SK-N-SH (cell line): ENCODE data around the gene GRIK3. TPM values are rescaled to one million over a fixed set of nuclear protein-coding genes. Genes with fewer than 3 reads are reported as not detected.

Experiments used
- CTCF ChIA-PET: fragments of 300-600, 350-600 bp; formaldehyde crosslinking; extraction: SDS; loops from one replicate; lab custom pipeline; 2021; lab: Yijun Ruan, JAX
- POLR2A ChIA-PET: fragments of 350-600 bp; sonication (Branson Sonifier 250); formaldehyde crosslinking; extraction: SDS; loops from one replicate; lab custom pipeline; 2020; ENCODE audit warnings: antibody characterized with exemption, inconsistent platforms; lab: Yijun Ruan, JAX
- DNase-seq: peaks from one replicate; pipeline ENCODE4 v3.0.0; 2012
- H2AFZ ChIP-seq: fragments of 200-600 bp; sonication (generic); 2 replicates; pipeline ENCODE4 v1.8.1; 2016; ENCODE audit warnings: antibody characterized with exemption, mild to moderate bottlenecking, low read depth
- H3F3A ChIP-seq: fragments of 200-600 bp; sonication (generic); replicated peaks from 2 replicates; pipeline ENCODE3; 2016; ENCODE audit warnings: antibody characterized with exemption, mild to moderate bottlenecking; ENCODE audit not compliant: insufficient read depth
- H3K27ac ChIP-seq, 2 experiments: fragments of 200-500 bp in 1 of 2; fragments of 200-600 bp in 1 of 2; sonication (Bioruptor generic) in 1 of 2; sonication (generic), shearing (Covaris generic) in 1 of 2; 2 replicates each; pipeline versions ENCODE4 v1.5.1 to v1.6.1; 2014 to 2016; ENCODE audit warnings: low read depth in 2 of 2, inconsistent platforms in 1 of 2, low read length in 1 of 2, mild to moderate bottlenecking in 1 of 2, mixed read lengths in 1 of 2
- H3K27me3 ChIP-seq: fragments of 200-600 bp; sonication (generic), shearing (Covaris generic); 2 replicates; pipeline ENCODE4 v1.6.1; 2016; ENCODE audit warnings: mixed run types; ENCODE audit not compliant: insufficient read depth
- H3K36me3 ChIP-seq, 2 experiments: fragments of 200-500 bp in 1 of 2; fragments of 200-600 bp in 1 of 2; sonication (Bioruptor generic) in 1 of 2; sonication (generic) in 1 of 2; replicated peaks in 1 of 2; 2 replicates each; pipeline versions ENCODE3 to v1.5.1; 2014 to 2016; ENCODE audit warnings: low read length in 1 of 2, mild to moderate bottlenecking in 1 of 2; ENCODE audit not compliant: insufficient read depth in 2 of 2, control insufficient read depth in 1 of 2
- H3K4me1 ChIP-seq, 2 experiments: fragments of 200-500 bp in 1 of 2; fragments of 200-600 bp in 1 of 2; sonication (Bioruptor generic) in 1 of 2; sonication (generic), shearing (Covaris generic) in 1 of 2; 2 replicates each; pipeline versions ENCODE4 v1.5.1 to v1.6.1; 2014 to 2016; ENCODE audit warnings: low read depth in 1 of 2, low read length in 1 of 2, mixed run types in 1 of 2; ENCODE audit not compliant: insufficient read depth in 2 of 2, control insufficient read depth in 1 of 2
- H3K4me2 ChIP-seq: fragments of 200-600 bp; sonication (generic), shearing (Covaris generic); 2 replicates; pipeline ENCODE4 v1.6.1; 2017; ENCODE audit warnings: mixed run types
- H3K4me3 ChIP-seq, 2 experiments: fragments of 200-500 bp in 1 of 2; fragments of 200-600 bp in 1 of 2; sonication (Bioruptor generic) in 1 of 2; sonication (generic), shearing (Covaris generic) in 1 of 2; 2 replicates each; pipeline versions ENCODE4 v1.5.1 to v1.8.1; 2014 to 2016; ENCODE audit warnings: low read depth in 2 of 2, inconsistent platforms in 1 of 2, low read length in 1 of 2, mild to moderate bottlenecking in 1 of 2, mixed read lengths in 1 of 2, moderate library complexity in 1 of 2
- H3K79me2 ChIP-seq: fragments of 200-600 bp; sonication (generic); 2 replicates; pipeline ENCODE4 v1.8.1; 2017; ENCODE audit warnings: mild to moderate bottlenecking; ENCODE audit not compliant: insufficient read depth
- H3K9ac ChIP-seq: fragments of 200-600 bp; sonication (generic); 2 replicates; pipeline ENCODE4 v1.6.1; 2017; ENCODE audit warnings: mixed run types
- H3K9me2 ChIP-seq: fragments of 200-600 bp; sonication (generic); 2 replicates; pipeline ENCODE4 v1.6.1; 2017; ENCODE audit warnings: mixed run types
- H3K9me3 ChIP-seq: fragments of 200-600 bp; sonication (generic); 2 replicates; pipeline ENCODE4 v1.6.1; 2017; ENCODE audit warnings: mixed run types, mild to moderate bottlenecking, moderate library complexity
- H4K20me1 ChIP-seq: fragments of 200-600 bp; sonication (generic); 2 replicates; pipeline ENCODE4 v1.6.1; 2017; ENCODE audit warnings: mild to moderate bottlenecking, mixed run types; ENCODE audit not compliant: insufficient read depth
- CHD2 ChIP-seq: fragments of 150-350 bp; IDR thresholded peaks from 2 replicates; pipeline ENCODE4 v1.6.1; 2018; ENCODE audit warnings: low read length; ENCODE audit not compliant: partially characterized antibody
- FOSL2 ChIP-seq: IDR thresholded peaks from 2 replicates; pipeline ENCODE4 v1.4.0; 2012; ENCODE audit warnings: low read depth, mild to moderate bottlenecking, moderate library complexity, borderline replicate concordance
- FOXJ3 ChIP-seq: sonication (generic); formaldehyde crosslinking; IDR thresholded peaks from 2 replicates; pipeline ENCODE4 v1.5.1; 2020; ENCODE audit warnings: mild to moderate bottlenecking, missing genetic modification reagents
- FOXM1 ChIP-seq: IDR thresholded peaks from 2 replicates; pipeline ENCODE4 v1.4.0; 2012; ENCODE audit warnings: low read depth, mild to moderate bottlenecking
- GATA2 ChIP-seq: sonication (generic); formaldehyde crosslinking; IDR thresholded peaks from 2 replicates; pipeline ENCODE4 v1.5.0; 2020; ENCODE audit warnings: mild to moderate bottlenecking, missing genetic modification reagents
- JUND ChIP-seq: IDR thresholded peaks from 2 replicates; pipeline ENCODE4 v1.4.0; 2012
- POLR2AphosphoS5 ChIP-seq: IDR thresholded peaks from 2 replicates; pipeline ENCODE4 v1.6.1; 2012; ENCODE audit warnings: low read depth, low read length
- RFX5 ChIP-seq: IDR thresholded peaks from 2 replicates; pipeline ENCODE4 v1.6.1; 2012; ENCODE audit warnings: mild to moderate bottlenecking, improper control_type of control experiment, low read length
- TCF12 ChIP-seq: IDR thresholded peaks from 2 replicates; pipeline ENCODE4 v1.4.0; 2012
- YY1 ChIP-seq: IDR thresholded peaks from 2 replicates; pipeline ENCODE4 v1.4.0; 2012; ENCODE audit warnings: low read depth, mild to moderate bottlenecking
- WGBS: methylation state at CpG from one replicate; pipeline ENCODE4 v1.1.6; 2017; ENCODE audit warnings: low lambda C conversion rate; 5-methylcytosine and 5-hydroxymethylcytosine counted together
- polyA plus RNA-seq, 3 experiments: library from polyadenylated mRNA; depleted of rRNA; stranded (reverse); fragments of >200 nt; gene quantifications; 2 replicates each; pipeline ENCODE4 v1.2.3, GENCODE V29; 2012
- TF ChIP-seq, protein P1 (sequence below): IDR thresholded peaks from 2 replicates; pipeline ENCODE4 v1.4.0; 2012; ENCODE audit warnings: low read depth, borderline replicate concordance
- TF ChIP-seq, protein P2 (sequence below): IDR thresholded peaks from 2 replicates; pipeline ENCODE4; 2012

Gene GRIK3
- polyA plus RNA-seq, 1 of the 3 experiments (the other 2 are of a cell fraction), result not detected

DNA sequence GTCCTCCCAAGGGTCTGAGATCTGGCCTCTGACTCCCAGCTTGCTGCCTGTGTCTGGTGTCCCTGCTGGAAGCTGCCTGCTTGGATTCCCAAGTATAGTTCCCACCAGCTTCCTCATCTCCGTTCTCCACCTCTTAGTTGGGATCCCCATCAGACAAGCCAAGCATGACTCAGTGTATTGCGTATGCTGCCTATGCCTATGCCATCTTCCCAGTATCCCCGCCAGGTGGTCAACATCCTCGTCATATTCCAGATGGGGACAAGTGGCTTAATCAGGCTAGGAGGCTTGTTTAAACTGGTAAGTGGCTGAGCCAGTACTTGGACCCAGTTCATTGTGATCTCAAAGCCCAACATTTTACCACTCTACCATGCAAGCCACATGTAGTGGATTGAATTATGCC is 204.4 kb downstream of the GRIK3 start:
- 50% methylated on average over 4 of the region's 4 CpGs for WGBS
- H3K9me3 ChIP-seq, result no peaks in the 10 kb centered on the region
- H3F3A ChIP-seq, result no peaks in the 10 kb centered on the region
- no peak overlapping the region for H2AFZ ChIP-seq
- H3K4me3 ChIP-seq, result no peak overlapping the region
- no peaks in the 10 kb centered on the region for H3K79me2 ChIP-seq
- H3K9ac ChIP-seq, result no peak overlapping the region
- no peak for DNase-seq
- no peaks in the 10 kb centered on the region for H3K36me3 ChIP-seq
- no peaks in the 10 kb centered on the region for H4K20me1 ChIP-seq
- H3K4me2 ChIP-seq, result no peak overlapping the region
- POLR2A ChIA-PET, result no interaction called here
- TF ChIP-seq FOSL2 (no peak), FOXJ3 (CRISPR knock-in tag) (no peak), YY1 (no peak), RFX5 (no peak), GATA2 (no peak)
- TF ChIP-seq, protein P1, sequence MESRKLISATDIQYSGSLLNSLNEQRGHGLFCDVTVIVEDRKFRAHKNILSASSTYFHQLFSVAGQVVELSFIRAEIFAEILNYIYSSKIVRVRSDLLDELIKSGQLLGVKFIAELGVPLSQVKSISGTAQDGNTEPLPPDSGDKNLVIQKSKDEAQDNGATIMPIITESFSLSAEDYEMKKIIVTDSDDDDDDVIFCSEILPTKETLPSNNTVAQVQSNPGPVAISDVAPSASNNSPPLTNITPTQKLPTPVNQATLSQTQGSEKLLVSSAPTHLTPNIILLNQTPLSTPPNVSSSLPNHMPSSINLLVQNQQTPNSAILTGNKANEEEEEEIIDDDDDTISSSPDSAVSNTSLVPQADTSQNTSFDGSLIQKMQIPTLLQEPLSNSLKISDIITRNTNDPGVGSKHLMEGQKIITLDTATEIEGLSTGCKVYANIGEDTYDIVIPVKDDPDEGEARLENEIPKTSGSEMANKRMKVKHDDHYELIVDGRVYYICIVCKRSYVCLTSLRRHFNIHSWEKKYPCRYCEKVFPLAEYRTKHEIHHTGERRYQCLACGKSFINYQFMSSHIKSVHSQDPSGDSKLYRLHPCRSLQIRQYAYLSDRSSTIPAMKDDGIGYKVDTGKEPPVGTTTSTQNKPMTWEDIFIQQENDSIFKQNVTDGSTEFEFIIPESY, result no peak
- TF ChIP-seq, protein P2, sequence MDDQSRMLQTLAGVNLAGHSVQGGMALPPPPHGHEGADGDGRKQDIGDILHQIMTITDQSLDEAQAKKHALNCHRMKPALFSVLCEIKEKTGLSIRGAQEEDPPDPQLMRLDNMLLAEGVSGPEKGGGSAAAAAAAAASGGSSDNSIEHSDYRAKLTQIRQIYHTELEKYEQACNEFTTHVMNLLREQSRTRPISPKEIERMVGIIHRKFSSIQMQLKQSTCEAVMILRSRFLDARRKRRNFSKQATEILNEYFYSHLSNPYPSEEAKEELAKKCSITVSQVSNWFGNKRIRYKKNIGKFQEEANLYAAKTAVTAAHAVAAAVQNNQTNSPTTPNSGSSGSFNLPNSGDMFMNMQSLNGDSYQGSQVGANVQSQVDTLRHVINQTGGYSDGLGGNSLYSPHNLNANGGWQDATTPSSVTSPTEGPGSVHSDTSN, result no peak
- no peak overlapping the region for H3K27ac ChIP-seq
- no peaks in the 10 kb centered on the region for H3K9me2 ChIP-seq
- peaks cover 0 to 9% of the 10 kb centered on the region in 2 experiments; a peak in 1 of 4 replicates for H3K4me1 ChIP-seq
- CTCF ChIA-PET, result no interaction called here
- no peaks in the 10 kb centered on the region for H3K27me3 ChIP-seq

DNA sequence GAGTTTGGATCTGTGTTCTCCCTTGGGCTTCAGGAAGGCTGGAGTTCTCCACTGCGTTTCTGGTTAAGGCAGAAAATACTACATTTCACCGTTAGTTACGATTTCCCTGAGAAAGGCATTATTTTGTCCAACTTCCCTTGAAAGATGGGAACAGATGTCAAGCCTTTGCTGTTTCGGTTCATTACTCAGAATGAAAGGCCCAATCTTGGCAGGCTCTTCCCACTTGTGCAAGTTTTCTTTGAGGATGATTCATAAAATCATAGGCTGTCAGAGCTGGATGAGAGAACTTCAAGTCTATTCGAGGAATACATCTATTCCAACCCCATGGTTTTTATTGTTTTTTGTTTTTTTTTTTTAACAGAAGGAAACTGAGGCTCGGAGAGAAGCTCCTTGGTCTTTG is 205.2 kb downstream of the GRIK3 start:
- no peaks in the 10 kb centered on the region for H3K36me3 ChIP-seq
- no peaks in the 10 kb centered on the region for H3K9me3 ChIP-seq
- no peak overlapping the region for H3K9ac ChIP-seq
- H3F3A ChIP-seq, result no peaks in the 10 kb centered on the region
- ChIA-PET POLR2A (no interaction called here), CTCF (no interaction called here)
- no peaks in the 10 kb centered on the region for H4K20me1 ChIP-seq
- no peak overlapping the region for H3K4me2 ChIP-seq
- no peaks in the 10 kb centered on the region for H3K27me3 ChIP-seq
- H3K4me1 ChIP-seq, result peaks cover 0 to 5% of the 10 kb centered on the region in 2 experiments; a peak in 1 of 4 replicates
- no peak overlapping the region for H3K27ac ChIP-seq
- no peak overlapping the region for H3K4me3 ChIP-seq
- TF ChIP-seq TCF12 (no peak), FOXM1 (no peak), GATA2 (no peak), CHD2 (no peak), JUND (no peak), POLR2AphosphoS5 (no peak)
- no peak for DNase-seq
- H3K79me2 ChIP-seq, result no peaks in the 10 kb centered on the region
- H3K9me2 ChIP-seq, result no peaks in the 10 kb centered on the region
- H2AFZ ChIP-seq, result no peak overlapping the region
- 13% methylated on average over 6 of the region's 6 CpGs for WGBS
